GM12878 (cell line): Measurements from ENCODE around the gene ATG5. TPM values are rescaled to one million over a fixed set of nuclear protein-coding genes. Genes with fewer than 3 reads are reported as not detected.
A peak's percentile ranks its signal among the peaks of the same experiment; 100 is the strongest.

ENCODE experiments used
- BCL11A ChIP-seq: IDR thresholded peaks from 2 replicates; pipeline ENCODE4 v1.6.1; 2011; ENCODE audit warnings: low read depth, low read length
- CREB1 ChIP-seq: IDR thresholded peaks from 2 replicates; pipeline ENCODE4 v1.6.1; 2012; ENCODE audit warnings: low read depth, mild to moderate bottlenecking, inconsistent platforms
- DPF2 ChIP-seq: fragments of 450-650 bp; IDR thresholded peaks from 2 replicates; pipeline ENCODE4 v1.6.1; 2017; ENCODE audit warnings: mild to moderate bottlenecking
- EP300 ChIP-seq, 2 experiments: fragments of 150-350 bp in 1 of 2; IDR thresholded peaks; 2 replicates each; pipeline ENCODE4 v1.6.1; 2011 to 2012; ENCODE audit warnings: low read depth in 2 of 2, low read length in 2 of 2, borderline replicate concordance in 1 of 2, improper control_type of control experiment in 1 of 2, inconsistent platforms in 1 of 2; ENCODE audit not compliant: control insufficient read depth in 1 of 2
- EZH2 ChIP-seq: IDR thresholded peaks from 2 replicates; pipeline ENCODE4 v1.6.1; 2012; ENCODE audit warnings: low read depth, mild to moderate bottlenecking, control low read depth, inconsistent platforms, low read length, borderline replicate concordance; ENCODE audit not compliant: control insufficient read depth
- IKZF2 ChIP-seq, 2 experiments: fragments of 450-650 bp; IDR thresholded peaks; 2 replicates each; pipeline ENCODE4 v1.6.1; 2017; ENCODE audit warnings: mild to moderate bottlenecking in 2 of 2, moderate library complexity in 2 of 2
- JUNB ChIP-seq: IDR thresholded peaks from 2 replicates; pipeline ENCODE4 v1.6.1; 2016; ENCODE audit warnings: antibody characterized with exemption, mild to moderate bottlenecking
- MEF2B ChIP-seq: fragments of 450-650 bp; IDR thresholded peaks from 2 replicates; pipeline ENCODE4 v1.6.1; 2018; ENCODE audit warnings: mild to moderate bottlenecking, moderate library complexity; ENCODE audit not compliant: partially characterized antibody, poor library complexity, severe bottlenecking
- MLLT1 ChIP-seq: fragments of 450-650 bp; IDR thresholded peaks from 2 replicates; pipeline ENCODE4 v1.6.1; 2016; ENCODE audit warnings: mild to moderate bottlenecking
- MTA2 ChIP-seq: fragments of 450-650 bp; IDR thresholded peaks from 2 replicates; pipeline ENCODE4 v1.6.1; 2016; ENCODE audit warnings: low read depth, mild to moderate bottlenecking, moderate library complexity
- PAX8 ChIP-seq: fragments of 450-650 bp; IDR thresholded peaks from 2 replicates; pipeline ENCODE4 v1.6.1; 2017; ENCODE audit warnings: mild to moderate bottlenecking, moderate library complexity
- PKNOX1 ChIP-seq: fragments of 450-650 bp; IDR thresholded peaks from 2 replicates; pipeline ENCODE4 v1.6.1; 2016; ENCODE audit warnings: mild to moderate bottlenecking
- SMAD5 ChIP-seq: IDR thresholded peaks from 2 replicates; pipeline ENCODE4 v1.6.1; 2016; ENCODE audit warnings: antibody characterized with exemption, low read depth
- SPI1 ChIP-seq: IDR thresholded peaks from 2 replicates; pipeline ENCODE4 v1.6.1; 2011; ENCODE audit warnings: low read depth, mild to moderate bottlenecking, low read length, moderate library complexity, borderline replicate concordance; ENCODE audit not compliant: insufficient read depth
- SREBF1 ChIP-seq: IDR thresholded peaks from 2 replicates; pipeline ENCODE4 v1.6.1; 2012; ENCODE audit warnings: mild to moderate bottlenecking, low read length
- YY1 ChIP-seq: IDR thresholded peaks from 2 replicates; pipeline ENCODE4 v1.6.1; 2011; ENCODE audit warnings: low read depth, mild to moderate bottlenecking, low read length
- ZNF592 ChIP-seq: fragments of 450-650 bp; IDR thresholded peaks from 2 replicates; pipeline ENCODE4 v1.6.1; 2017; ENCODE audit warnings: mild to moderate bottlenecking, moderate library complexity
- polyA plus RNA-seq, 11 experiments: library from polyadenylated mRNA; depleted of rRNA in 4 of 11; unstranded in 6 of 11; stranded (reverse) in 5 of 11; fragments of >200 nt; fragmentation: Nextera tagmentation in 4 of 11; fragmentation: Illumina TruSeq in 1 of 11; extraction: Ambion mirVana in 4 of 11; extraction: Trizol in 1 of 11; gene quantifications; 1 replicate in 1 of 11; 2 replicates in 10 of 11; pipeline versions ENCODE4 v1.2.1 to v1.2.3, GENCODE V29; 2011 to 2016; ENCODE audit warnings: inconsistent platforms in 2 of 11, missing spikeins in 2 of 11, low read depth in 1 of 11
- total RNA-seq, 4 experiments: library from RNA; depleted of rRNA in 3 of 4; stranded (reverse); fragments of >200 nt in 3 of 4; fragmentation: Illumina TruSeq in 1 of 4; extraction: Trizol in 1 of 4; gene quantifications; 2 replicates each; pipeline versions ENCODE4 v1.2.1 to v1.2.3, GENCODE V29; 2013 to 2021

Gene ATG5
- total and polyA plus RNA-seq, 10 of the 15 experiments (the other 5 are each of a cell fraction or from before 2014, with no cell fraction given), result 12.9 to 51.8 (median 23.9) TPM

DNA sequence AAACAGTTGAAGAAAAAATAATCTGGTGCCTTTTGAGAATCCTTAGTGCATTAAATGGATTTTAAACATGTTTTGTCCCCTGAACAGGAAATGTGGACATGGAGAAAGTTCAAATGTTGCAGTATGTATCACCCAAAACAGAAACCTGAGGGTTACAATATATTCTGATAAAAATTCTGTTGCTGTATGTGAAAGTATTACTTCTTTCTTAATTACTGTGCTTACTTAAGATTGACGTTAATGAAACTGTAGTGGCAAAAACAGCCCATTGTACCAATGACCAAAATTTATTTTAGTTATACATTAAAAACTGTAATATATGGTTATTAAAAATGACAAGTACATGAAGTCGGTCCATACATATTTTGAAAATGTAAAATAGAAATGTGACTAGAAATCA, 138.8 kb downstream of the ATG5 start (continued):
- peak; percentile 22; the same call in 1 of the 2 replicates for TF ChIP-seq BCL11A
- TF ChIP-seq SPI1, result no peak
- TF ChIP-seq MLLT1, result no peak
- TF ChIP-seq MEF2B, result peak; percentile 15
- TF ChIP-seq DPF2, result no peak; the same call in 1 of the 2 replicates
- peak; percentile 51; the same call in 1 of the 2 replicates for TF ChIP-seq ZNF592
- TF ChIP-seq EP300 (IDR thresholded peaks at IDR 0.05; ENCODE audit: borderline replicate concordance in 1 of 2, control insufficient read depth in 1 of 2, low read depth in 2 of 2, low read length in 2 of 2), result peak in 1 of 2 experiments; percentile 67; a peak in 1 of 4 replicates
- peak in 1 of 2 experiments; percentile 25; a peak in 1 of 4 replicates for TF ChIP-seq IKZF2 (IDR thresholded peaks at IDR 0.05)
- no peak for TF ChIP-seq YY1
- TF ChIP-seq PKNOX1, result no peak
- TF ChIP-seq SMAD5, result no peak
- no peak for TF ChIP-seq PAX8
- TF ChIP-seq SREBF1, result 0 out of 2 replicates have a peak, but pooled peaks have one; percentile 13
- TF ChIP-seq CREB1, result no peak
- no peak for TF ChIP-seq EZH2
- peak; percentile 81 for TF ChIP-seq MTA2
- peak; percentile 60 for TF ChIP-seq JUNB
